Mesodermal cell (in vitro differentiated cells): ENCODE results near the gene SSBP3.

Experiments used
- H3K27ac ChIP-seq: 2 replicates; pipeline ENCODE4 v1.7.0; 2013; ENCODE audit warnings: mild to moderate bottlenecking, low read depth, low read length, moderate library complexity; ENCODE audit not compliant: severe bottlenecking
- H3K36me3 ChIP-seq: 2 replicates; pipeline ENCODE4 v1.7.1; 2013; ENCODE audit warnings: mild to moderate bottlenecking, low read length, moderate library complexity; ENCODE audit not compliant: control insufficient read depth, insufficient read depth
- H3K4me1 ChIP-seq: one replicate; pipeline ENCODE4 v1.7.1; 2013; ENCODE audit warnings: mild to moderate bottlenecking, low read length; ENCODE audit not compliant: insufficient read depth, control insufficient read depth, poor library complexity, severe bottlenecking
- H3K4me3 ChIP-seq: 2 replicates; pipeline ENCODE4 v1.7.0; 2013; ENCODE audit warnings: low read length, control low read depth, mild to moderate bottlenecking; ENCODE audit not compliant: insufficient read depth, poor library complexity, severe bottlenecking; ENCODE audit errors: extremely low read depth
- H3K9me3 ChIP-seq: 2 replicates; pipeline ENCODE4 v1.7.1; 2013; ENCODE audit warnings: mild to moderate bottlenecking, low read length, moderate library complexity; ENCODE audit not compliant: control insufficient read depth
- WGBS, 2 experiments: methylation state at CpG; one replicate each; pipeline ENCODE4 v1.1.5; 2013; ENCODE audit warnings: missing lambda C conversion rate in 2 of 2; ENCODE audit not compliant: insufficient coverage in 2 of 2; 5-methylcytosine and 5-hydroxymethylcytosine counted together

Gene SSBP3

DNA sequence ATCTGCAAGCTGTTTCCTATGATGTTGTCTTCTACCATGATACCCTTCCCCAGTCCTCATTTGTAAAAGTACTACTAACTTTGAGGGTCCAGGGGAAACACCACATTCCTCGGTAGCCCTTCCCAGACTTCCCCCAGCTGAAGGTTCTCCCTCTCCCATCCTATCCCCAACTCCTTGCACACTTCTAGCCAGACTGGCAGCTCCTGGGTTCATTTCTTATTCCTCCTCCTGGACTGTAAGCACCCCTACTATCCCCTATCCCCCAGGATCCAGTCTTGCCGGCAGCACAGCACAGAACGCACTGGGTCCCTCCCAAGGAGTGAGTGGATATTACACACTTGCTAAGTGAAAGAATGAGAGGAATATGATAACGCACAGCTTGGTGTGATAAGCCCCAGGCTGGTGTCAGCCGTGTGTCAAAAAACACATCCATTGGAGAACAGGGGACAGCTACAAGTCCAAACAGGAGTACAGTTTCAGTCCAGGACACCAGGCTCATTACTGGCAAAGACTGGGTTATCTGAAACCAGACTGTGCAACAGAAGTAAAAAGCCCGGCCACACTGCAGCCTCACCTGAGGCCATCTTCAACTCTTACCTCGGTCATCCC is 100.2 kb downstream of the SSBP3 start:
- no peaks in the 10 kb centered on the region for H3K9me3 ChIP-seq
- H3K4me1 ChIP-seq: peaks cover 19% of the 10 kb centered on the region
- peaks cover 25% of the 10 kb centered on the region for H3K36me3 ChIP-seq

GRCh38 chr1:54304518-54304917 is 101.7 kb downstream of the SSBP3 start:
- peaks cover 14% of the 10 kb centered on the region for H3K4me1 ChIP-seq
- no peak overlapping the region for H3K4me3 ChIP-seq
- peak overlapping the region; percentile 16 for H3K27ac ChIP-seq
- no peaks in the 10 kb centered on the region for H3K9me3 ChIP-seq
- H3K36me3 ChIP-seq: peaks cover 24% of the 10 kb centered on the region
- WGBS, 2 experiments: 90 to 96% methylated on average over 2 of the region's 2 CpGs

More for the DNA sequence above, 100.2 kb downstream of the SSBP3 start:
- no peak overlapping the region for H3K4me3 ChIP-seq
- 96 to 98% methylated on average over 5 to 6 of the region's 7 CpGs for WGBS, 2 experiments
- no peak overlapping the region for H3K27ac ChIP-seq

DNA sequence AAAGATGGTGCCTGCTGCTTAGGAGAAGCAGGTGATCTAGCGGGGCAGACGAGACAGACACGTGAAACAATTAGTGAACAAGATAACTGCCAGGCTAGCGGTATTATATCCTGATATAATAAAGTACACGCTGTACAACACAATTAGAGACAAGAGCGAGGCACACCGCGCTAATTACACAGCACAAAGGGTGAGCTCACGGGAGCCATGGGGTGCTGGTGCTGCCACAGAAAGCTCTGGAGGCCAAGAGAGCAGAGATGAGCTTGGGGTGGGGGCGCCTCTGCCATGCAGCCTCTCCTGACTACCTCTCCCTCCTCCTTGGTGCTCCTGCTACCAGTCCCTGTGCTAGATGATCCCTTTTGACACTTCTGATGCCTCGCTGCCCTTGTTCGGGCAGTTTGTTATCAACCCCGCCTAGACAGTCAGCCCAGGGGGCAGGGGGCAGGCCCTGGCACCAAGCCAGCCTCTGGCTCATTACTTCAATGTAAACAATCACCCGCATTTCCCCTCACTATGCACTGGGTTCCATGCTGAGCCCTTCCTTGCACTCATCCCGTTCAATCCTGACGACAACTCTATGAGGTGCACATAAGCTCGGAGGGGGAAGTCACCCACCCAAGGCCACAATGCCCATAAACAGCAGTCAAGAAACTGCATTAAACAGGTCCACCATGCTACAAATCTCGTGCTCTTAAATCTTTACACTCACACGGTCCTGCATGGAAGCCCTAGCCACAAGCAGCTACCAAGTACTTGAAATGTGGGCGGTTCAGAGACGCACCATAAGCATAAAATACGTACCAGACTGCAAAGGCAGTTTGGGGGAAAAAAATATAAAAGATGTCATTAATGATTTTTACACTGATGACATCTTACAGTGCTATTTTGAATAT is 103.0 kb downstream of the SSBP3 start:
- H3K27ac ChIP-seq: no peak overlapping the region
- WGBS, 2 experiments: 83 to 89% methylated on average over 15 to 16 of the region's 22 CpGs
- peaks cover 26% of the 10 kb centered on the region for H3K4me1 ChIP-seq
- peaks cover 17% of the 10 kb centered on the region for H3K36me3 ChIP-seq
- H3K4me3 ChIP-seq: no peak overlapping the region
- H3K9me3 ChIP-seq: no peaks in the 10 kb centered on the region

GRCh38 chr1:54302549-54302948 is 103.6 kb downstream of the SSBP3 start:
- H3K9me3 ChIP-seq: no peaks in the 10 kb centered on the region
- no peak overlapping the region for H3K27ac ChIP-seq
- no peak overlapping the region for H3K4me3 ChIP-seq
- H3K36me3 ChIP-seq: peaks cover 20% of the 10 kb centered on the region
- WGBS, 2 experiments: 96 to 98% methylated on average over 3 to 5 of the region's 5 CpGs
- H3K4me1 ChIP-seq: peaks cover 32% of the 10 kb centered on the region

- Histone ChIP-seq H3K4me1 (peaks cover 32% of the 10 kb centered on the region), H3K9me3 (no peaks in the 10 kb centered on the region), H3K27ac (no peak overlapping the region), H3K36me3 (peaks cover 15% of the 10 kb centered on the region), H3K4me3 (no peak overlapping the region)
- 92% methylated on average over 2 of the region's 10 CpGs; no CpG with 5 or more reads in 1 of the 2 experiments for WGBS, 2 experiments
These were observed 104.7 kb downstream of the SSBP3 start for GRCh38 chr1:54301497-54301896.

GRCh38 chr1:54300401-54300800 is 105.8 kb downstream of the SSBP3 start:
- Histone ChIP-seq H3K27ac (no peak overlapping the region), H3K4me1 (peaks cover 33% of the 10 kb centered on the region), H3K36me3 (peaks cover 17% of the 10 kb centered on the region), H3K4me3 (no peak overlapping the region), H3K9me3 (no peaks in the 10 kb centered on the region)
- WGBS, 2 experiments: 86 to 98% methylated on average over 5 to 7 of the region's 7 CpGs

DNA sequence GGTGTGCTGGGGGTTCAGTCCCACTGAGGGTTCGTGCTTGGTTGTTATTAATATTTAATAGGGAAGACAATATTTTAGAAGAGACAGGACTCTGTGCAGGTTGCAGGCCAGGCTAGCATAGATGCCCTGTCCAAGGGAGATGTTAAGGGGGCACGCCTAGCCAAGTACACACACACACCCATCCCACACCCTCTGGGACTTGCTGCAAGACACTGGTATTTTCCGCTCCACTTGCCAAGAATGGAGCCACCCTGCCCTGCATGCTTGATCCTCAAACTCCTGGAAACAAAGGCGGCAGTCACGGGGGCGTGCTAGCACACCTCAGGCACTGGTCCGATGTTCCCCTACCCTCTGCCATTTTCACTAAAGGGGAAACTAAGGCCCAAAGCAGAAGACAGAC is 107.2 kb downstream of the SSBP3 start:
- H3K27ac ChIP-seq: no peak overlapping the region
- peaks cover 42% of the 10 kb centered on the region for H3K4me1 ChIP-seq
- no peaks in the 10 kb centered on the region for H3K9me3 ChIP-seq
- H3K4me3 ChIP-seq: no peak overlapping the region
- 81 to 98% methylated on average over 6 to 7 of the region's 7 CpGs for WGBS, 2 experiments
- H3K36me3 ChIP-seq: peaks cover 17% of the 10 kb centered on the region

- Histone ChIP-seq H3K4me1 (peaks cover 42% of the 10 kb centered on the region), H3K9me3 (no peaks in the 10 kb centered on the region), H3K27ac (peak overlapping the region; percentile 16), H3K4me3 (no peak overlapping the region), H3K36me3 (peaks cover 17% of the 10 kb centered on the region)
- 97 to 99% methylated on average over 10 to 11 of the region's 20 CpGs for WGBS, 2 experiments
These were observed 107.7 kb downstream of the SSBP3 start for GRCh38 chr1:54298284-54299033.

DNA sequence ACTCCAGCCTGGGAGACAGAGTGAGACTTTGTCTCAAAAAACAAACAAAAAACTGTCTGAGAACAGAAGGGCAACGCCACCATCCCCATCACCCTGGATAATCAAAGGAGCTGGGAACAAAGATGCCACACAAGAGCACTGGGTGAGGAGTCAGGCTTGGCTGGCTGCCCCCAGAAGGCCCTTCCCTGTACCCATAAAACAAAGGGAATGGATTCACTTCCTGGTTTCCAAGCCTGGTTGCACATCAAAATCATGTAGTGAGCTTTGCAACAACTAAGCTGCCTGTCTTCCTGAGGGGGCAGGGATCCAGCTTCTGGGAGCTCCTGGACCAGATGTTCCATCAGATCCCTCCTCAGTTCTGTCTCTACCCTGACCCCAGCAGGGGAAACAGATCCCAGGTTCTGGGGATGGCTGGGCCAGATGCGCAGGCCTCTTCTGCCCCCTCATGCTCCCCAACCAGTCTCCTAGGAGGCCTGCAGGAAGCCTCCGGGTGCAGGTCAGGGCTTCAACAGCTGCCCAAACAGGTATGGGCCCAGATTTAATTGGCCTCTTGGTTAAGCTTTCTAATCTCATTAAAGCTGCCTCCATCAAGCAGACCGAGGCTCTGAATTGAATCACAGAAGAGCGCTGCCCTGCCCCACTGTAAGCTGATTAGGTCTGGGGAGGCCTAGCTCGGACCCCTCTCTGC is 108.5 kb downstream of the SSBP3 start:
- no peak overlapping the region for H3K27ac ChIP-seq
- H3K4me1 ChIP-seq: peaks cover 42% of the 10 kb centered on the region
- no peak overlapping the region for H3K4me3 ChIP-seq
- H3K9me3 ChIP-seq: no peaks in the 10 kb centered on the region
- peaks cover 15% of the 10 kb centered on the region for H3K36me3 ChIP-seq
- WGBS, 2 experiments: 89 to 98% methylated on average over 4 of the region's 6 CpGs

DNA sequence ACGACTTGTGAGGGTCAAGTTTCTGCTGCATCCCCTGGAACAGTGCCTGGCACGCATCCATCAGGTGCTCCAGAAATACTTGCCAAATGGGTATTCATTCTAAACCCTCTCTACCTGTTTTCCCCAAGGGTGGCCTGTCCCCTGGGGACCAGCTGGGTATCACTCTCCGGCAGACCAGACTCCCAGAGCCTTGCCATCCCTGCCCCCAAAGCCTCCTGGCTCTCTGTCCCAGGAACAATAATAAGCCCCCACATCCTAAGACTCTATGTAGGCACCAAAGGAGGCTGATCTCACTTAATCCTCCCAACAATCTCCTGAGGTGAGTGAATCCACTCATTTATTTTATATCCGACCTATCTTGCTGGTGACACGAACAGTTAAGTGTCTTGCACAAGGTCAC is 109.5 kb downstream of the SSBP3 start:
- Histone ChIP-seq H3K27ac (no peak overlapping the region), H3K4me1 (peaks cover 53% of the 10 kb centered on the region), H3K9me3 (no peaks in the 10 kb centered on the region), H3K4me3 (no peak overlapping the region), H3K36me3 (peaks cover 15% of the 10 kb centered on the region)
- 86 to 99% methylated on average over 3 to 5 of the region's 5 CpGs for WGBS, 2 experiments
